Type B pancreatic cell (in vitro differentiated cells): ENCODE measurements around the gene PKM. TPM values are rescaled to one million over a fixed set of nuclear protein-coding genes. Genes with fewer than 3 reads are reported as not detected.

Source experiments
- DNase-seq: peaks from one replicate; pipeline ENCODE4 v3.0.0; 2021; ENCODE audit warnings: mixed read lengths; ENCODE audit not compliant: unreplicated experiment; ENCODE audit errors: extremely low spot score
- H3K27ac Mint-ChIP-seq: 2 replicates; pipeline ENCODE4 v1.8.0; 2021; ENCODE audit warnings: mild to moderate bottlenecking, mixed read lengths
- H3K27me3 Mint-ChIP-seq: 2 replicates; pipeline ENCODE4 v1.8.0; 2021; ENCODE audit warnings: mixed read lengths
- H3K36me3 Mint-ChIP-seq: 2 replicates; pipeline ENCODE4 v1.8.0; 2021; ENCODE audit warnings: mixed read lengths
- H3K4me1 Mint-ChIP-seq: one replicate; pipeline ENCODE4 v1.8.0; 2021; ENCODE audit warnings: mixed read lengths; ENCODE audit not compliant: unreplicated experiment
- H3K4me3 Mint-ChIP-seq: 2 replicates; pipeline ENCODE4 v1.8.0; 2021; ENCODE audit warnings: mild to moderate bottlenecking, mixed read lengths
- H3K9me3 Mint-ChIP-seq: 2 replicates; pipeline ENCODE4 v1.8.0; 2021; ENCODE audit warnings: mixed read lengths
- total RNA-seq: library from RNA; stranded (reverse); gene quantifications from 2 replicates; pipeline ENCODE4 v1.2.1, GENCODE V29; 2021; ENCODE audit warnings: low replicate concordance
- TF ChIP-seq, protein P1 (sequence below): fragments of 200-600 bp; sonication (generic); conservative IDR thresholded peaks from 2 replicates; pipeline ENCODE4 v1.5.0; 2021; ENCODE audit warnings: antibody characterized with exemption, mild to moderate bottlenecking

The PKM gene
- total RNA-seq, 1 donor from 2014 or later: 663 TPM

DNA sequence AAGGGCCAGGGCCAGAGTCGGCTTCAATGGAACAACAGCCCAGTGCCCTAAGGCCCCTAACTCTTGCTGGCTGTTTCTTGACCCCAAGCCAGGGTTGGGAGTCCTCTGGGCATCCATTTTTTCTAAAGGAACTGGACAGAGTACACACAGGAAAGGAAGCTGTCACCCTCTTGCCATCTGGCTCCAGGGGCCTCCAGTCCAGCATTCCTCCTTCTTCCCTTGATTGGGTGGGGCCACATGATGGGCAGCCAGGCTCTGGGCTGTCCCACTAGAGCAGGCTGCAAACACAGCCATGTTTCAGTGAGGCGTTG lies 31.8 kb downstream of the PKM start:
- H3K27me3 Mint-ChIP-seq: peaks cover 33% of the 10 kb centered on the region
- H3K36me3 Mint-ChIP-seq: peaks cover 12% of the 10 kb centered on the region
- DNase-seq: no peak
- H3K27ac Mint-ChIP-seq: peak overlapping the region; percentile 73
- H3K4me3 Mint-ChIP-seq: no peak overlapping the region
- no peaks in the 10 kb centered on the region for H3K9me3 Mint-ChIP-seq
- H3K4me1 Mint-ChIP-seq: peaks cover 5% of the 10 kb centered on the region
- TF ChIP-seq, protein P1, sequence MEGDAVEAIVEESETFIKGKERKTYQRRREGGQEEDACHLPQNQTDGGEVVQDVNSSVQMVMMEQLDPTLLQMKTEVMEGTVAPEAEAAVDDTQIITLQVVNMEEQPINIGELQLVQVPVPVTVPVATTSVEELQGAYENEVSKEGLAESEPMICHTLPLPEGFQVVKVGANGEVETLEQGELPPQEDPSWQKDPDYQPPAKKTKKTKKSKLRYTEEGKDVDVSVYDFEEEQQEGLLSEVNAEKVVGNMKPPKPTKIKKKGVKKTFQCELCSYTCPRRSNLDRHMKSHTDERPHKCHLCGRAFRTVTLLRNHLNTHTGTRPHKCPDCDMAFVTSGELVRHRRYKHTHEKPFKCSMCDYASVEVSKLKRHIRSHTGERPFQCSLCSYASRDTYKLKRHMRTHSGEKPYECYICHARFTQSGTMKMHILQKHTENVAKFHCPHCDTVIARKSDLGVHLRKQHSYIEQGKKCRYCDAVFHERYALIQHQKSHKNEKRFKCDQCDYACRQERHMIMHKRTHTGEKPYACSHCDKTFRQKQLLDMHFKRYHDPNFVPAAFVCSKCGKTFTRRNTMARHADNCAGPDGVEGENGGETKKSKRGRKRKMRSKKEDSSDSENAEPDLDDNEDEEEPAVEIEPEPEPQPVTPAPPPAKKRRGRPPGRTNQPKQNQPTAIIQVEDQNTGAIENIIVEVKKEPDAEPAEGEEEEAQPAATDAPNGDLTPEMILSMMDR: no peak

DNA sequence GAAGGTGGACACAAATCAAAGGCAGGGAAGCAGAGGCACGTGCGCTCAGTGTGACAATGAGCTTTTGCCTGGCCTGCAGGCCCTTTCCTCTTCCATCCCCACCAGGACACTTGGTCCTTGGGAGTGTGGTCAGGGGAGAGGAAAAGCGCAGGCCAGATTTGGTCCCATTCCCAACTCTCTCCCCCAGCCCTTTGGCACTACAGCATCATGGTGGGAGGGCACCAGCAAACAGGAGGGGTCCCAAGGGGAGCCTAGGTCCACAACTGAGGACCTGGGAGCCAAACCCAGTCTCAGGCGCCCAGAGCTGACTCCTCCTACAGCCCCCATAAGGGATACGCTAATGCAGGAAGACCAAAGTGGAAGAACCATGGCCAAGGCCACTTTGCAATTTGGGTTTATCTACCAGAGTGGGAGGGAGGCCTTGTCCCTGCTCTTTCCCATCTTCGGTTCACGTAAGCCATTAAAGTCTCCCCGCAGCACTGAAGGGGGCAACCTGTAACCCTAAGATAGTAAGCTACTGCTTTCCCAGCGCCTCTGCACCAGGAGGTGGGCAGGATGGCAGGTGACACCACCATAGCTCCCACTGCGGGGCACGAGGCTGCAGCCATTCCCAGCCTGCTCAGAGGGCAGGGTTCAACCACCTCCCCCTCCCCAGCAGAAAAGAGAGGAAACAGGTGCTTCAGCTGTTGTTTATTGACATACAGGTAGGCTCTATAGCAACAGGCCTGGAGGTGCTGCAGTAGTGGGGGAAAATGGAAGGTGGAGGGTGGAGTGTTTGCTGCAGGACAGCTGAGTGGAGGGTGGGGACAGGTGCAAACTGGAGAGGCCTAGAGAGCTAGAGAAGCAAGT lies 32.4 kb downstream of the PKM start:
- peaks cover 11% of the 10 kb centered on the region for H3K36me3 Mint-ChIP-seq
- TF ChIP-seq, protein P1: no peak
- no peaks in the 10 kb centered on the region for H3K9me3 Mint-ChIP-seq
- peak overlapping the region; percentile 87 for H3K4me3 Mint-ChIP-seq
- peak overlapping the region; percentile 78 for H3K27ac Mint-ChIP-seq
- DNase-seq: no peak
- peaks cover 37% of the 10 kb centered on the region for H3K27me3 Mint-ChIP-seq
- peaks cover 9% of the 10 kb centered on the region for H3K4me1 Mint-ChIP-seq

DNA sequence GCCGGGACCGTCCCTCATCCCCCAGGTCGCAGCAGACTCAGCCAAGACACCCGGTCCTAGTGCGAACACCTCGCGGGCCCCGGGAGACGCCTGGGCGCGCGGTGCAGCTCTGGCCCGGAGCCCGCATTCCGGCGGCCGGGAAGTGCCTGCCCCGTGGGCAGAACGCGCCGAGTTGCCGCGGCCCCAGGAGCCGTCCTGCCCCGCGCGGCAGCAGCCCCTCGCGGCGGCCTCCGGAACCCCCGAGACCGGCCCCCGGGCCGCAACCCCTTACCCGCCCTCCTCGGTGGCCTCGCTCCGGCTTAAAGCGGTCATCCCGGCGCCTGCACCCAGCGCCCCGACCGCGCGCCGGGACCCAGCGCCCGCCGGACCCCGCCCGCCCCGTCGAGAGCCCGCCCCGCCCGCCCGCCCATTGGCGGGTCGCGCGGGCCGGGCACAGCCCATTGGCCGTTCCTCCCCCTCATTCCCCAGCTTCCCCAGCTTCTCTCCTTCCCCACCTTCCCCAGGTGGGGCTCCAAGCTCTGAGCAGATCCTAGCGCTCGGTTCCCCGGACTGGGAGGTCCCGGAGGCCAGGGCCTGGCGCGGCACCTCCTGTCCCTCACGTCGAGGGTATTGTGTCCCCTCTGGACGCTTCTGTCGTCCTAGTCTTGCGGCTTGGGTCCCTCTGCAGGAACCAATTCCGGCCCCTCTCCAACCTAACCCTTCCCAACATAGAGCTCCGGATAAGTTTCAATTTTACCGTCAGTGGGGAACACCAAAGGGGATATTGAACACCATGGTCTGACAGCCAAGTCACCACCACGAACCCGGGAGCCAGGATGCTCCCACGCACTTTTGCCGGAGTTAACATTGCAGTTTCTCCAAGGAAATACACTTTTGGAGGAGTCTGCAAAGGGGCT lies 33.3 kb downstream of the PKM start, which contains the start of gene GRAMD2A:
TSS of gene GRAMD2A (minus strand) at position 328 of the 896 bp plus-strand sequence.
- TF ChIP-seq, protein P1: no peak
- Mint-ChIP-seq H3K4me3 (peak within 1 kb of the TSS; percentile 87), H3K9me3 (no peaks in the 10 kb centered on the region), H3K36me3 (peaks cover 4% of the 10 kb centered on the region), H3K4me1 (peaks cover 9% of the 10 kb centered on the region), H3K27me3 (peaks cover 37% of the 10 kb centered on the region), H3K27ac (peak within 1 kb of the TSS; percentile 78)
- no peak for DNase-seq

DNA sequence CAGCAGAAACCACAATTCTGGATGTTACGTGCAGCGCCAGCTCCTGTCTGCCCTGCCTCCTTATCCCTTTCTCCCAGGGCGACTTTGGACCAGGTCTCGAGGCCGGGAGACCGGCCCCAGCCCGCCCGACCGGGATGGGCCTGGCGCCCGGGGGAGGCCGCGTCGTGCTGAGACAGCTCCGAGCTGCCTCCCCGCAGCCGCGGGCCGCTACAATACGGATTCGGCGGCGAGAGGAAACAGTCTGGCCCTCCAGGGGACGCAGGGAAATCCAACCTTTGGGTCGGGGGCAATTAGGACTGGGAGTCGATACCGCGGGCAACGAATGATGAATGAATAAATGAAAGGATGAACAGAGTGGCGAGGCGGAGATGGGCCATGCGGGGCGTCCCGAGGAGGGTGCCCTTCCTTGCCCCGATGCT lies 33.9 kb downstream of the PKM start:
- TF ChIP-seq, protein P1: no peak
- Mint-ChIP-seq H3K27me3 (peaks cover 40% of the 10 kb centered on the region), H3K4me1 (peaks cover 14% of the 10 kb centered on the region), H3K9me3 (no peaks in the 10 kb centered on the region), H3K27ac (peak overlapping the region; percentile 56), H3K36me3 (peaks cover 4% of the 10 kb centered on the region), H3K4me3 (peak overlapping the region; percentile 86)
- DNase-seq: no peak

DNA sequence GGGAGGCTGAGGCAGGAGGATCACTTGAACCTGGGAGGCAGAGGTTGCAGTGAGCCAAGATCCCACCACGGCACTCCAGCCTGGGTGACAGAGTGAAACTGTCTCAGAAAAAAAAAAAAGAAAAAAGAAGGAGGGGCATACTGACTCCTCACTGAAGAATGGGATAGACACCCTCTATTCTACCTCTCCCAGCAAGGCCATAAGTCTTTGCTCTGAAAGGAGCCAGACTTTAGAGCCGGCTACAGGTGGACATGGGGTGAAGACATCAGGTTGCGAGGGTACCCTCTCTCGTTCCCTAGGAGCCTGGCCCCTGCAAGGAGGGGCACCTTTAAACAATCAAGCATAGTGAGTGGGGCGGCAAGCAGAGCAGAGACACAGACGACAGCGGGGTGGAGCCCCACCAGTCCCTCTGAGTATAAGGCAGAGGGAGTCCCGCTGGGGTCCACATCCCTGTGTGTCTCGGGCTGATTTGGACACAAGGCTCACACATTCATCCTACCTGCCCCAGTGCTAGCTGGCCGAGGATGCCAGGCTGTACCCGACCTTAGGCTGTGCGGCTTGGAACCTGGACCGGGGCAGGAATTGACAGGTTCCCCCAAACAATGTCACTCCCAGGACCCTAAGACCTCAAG lies 34.5 kb downstream of the PKM start:
- TF ChIP-seq, protein P1: no peak
- peaks cover 14% of the 10 kb centered on the region for H3K4me1 Mint-ChIP-seq
- H3K4me3 Mint-ChIP-seq: peak overlapping the region; percentile 84
- no peak for DNase-seq
- peak overlapping the region; percentile 56 for H3K27ac Mint-ChIP-seq
- no peaks in the 10 kb centered on the region for H3K9me3 Mint-ChIP-seq
- peaks cover 40% of the 10 kb centered on the region for H3K27me3 Mint-ChIP-seq
- H3K36me3 Mint-ChIP-seq: peaks cover 4% of the 10 kb centered on the region
